H9 (cell line): ENCODE results near the gene MGLL. TPM values are rescaled to one million over a fixed set of nuclear protein-coding genes. Genes with fewer than 3 reads are reported as not detected.

ENCODE experiments used
- DNase-seq: peaks from one replicate; pipeline ENCODE4 v3.0.0-alpha.2; 2017
- H2AFZ ChIP-seq: one replicate; pipeline ENCODE4 v1.6.1; 2013; ENCODE audit warnings: mild to moderate bottlenecking, low read length, control low read depth, moderate library complexity
- H2AK5ac ChIP-seq: 2 replicates; pipeline ENCODE4 v1.6.1; 2013; ENCODE audit warnings: low read length, control low read depth, mixed read lengths; ENCODE audit not compliant: insufficient read length
- H2BK120ac ChIP-seq: one replicate; pipeline ENCODE4 v1.6.1; 2013; ENCODE audit warnings: low read depth, mild to moderate bottlenecking, low read length, control low read depth, inconsistent platforms; ENCODE audit not compliant: poor library complexity, severe bottlenecking
- H2BK12ac ChIP-seq: 2 replicates; pipeline ENCODE4 v1.6.1; 2013; ENCODE audit warnings: low read length, control low read depth, mixed read lengths, low read depth; ENCODE audit not compliant: insufficient read length
- H2BK15ac ChIP-seq: 2 replicates; pipeline ENCODE4 v1.6.1; 2013; ENCODE audit warnings: low read depth, low read length, control low read depth
- H2BK20ac ChIP-seq: one replicate; pipeline ENCODE4 v1.6.1; 2013; ENCODE audit warnings: low read depth, mild to moderate bottlenecking, low read length, control low read depth, inconsistent platforms; ENCODE audit not compliant: poor library complexity, severe bottlenecking
- H2BK5ac ChIP-seq: 2 replicates; pipeline ENCODE4 v1.6.1; 2013; ENCODE audit warnings: low read length, control low read depth, mixed read lengths; ENCODE audit not compliant: insufficient read length
- H3K14ac ChIP-seq: 2 replicates; pipeline ENCODE4 v1.6.1; 2013; ENCODE audit warnings: low read length, control low read depth; ENCODE audit not compliant: insufficient read depth
- H3K18ac ChIP-seq: 2 replicates; pipeline ENCODE4 v1.6.1; 2013; ENCODE audit warnings: low read depth, mild to moderate bottlenecking, mixed read lengths, low read length, control low read depth; ENCODE audit not compliant: insufficient read length
- H3K23ac ChIP-seq: 2 replicates; pipeline ENCODE4 v1.6.1; 2013; ENCODE audit warnings: low read length, control low read depth, mixed read lengths, low read depth; ENCODE audit not compliant: insufficient read length
- H3K23me2 ChIP-seq: 2 replicates; pipeline ENCODE4 v1.6.1; 2013; ENCODE audit warnings: low read depth, mild to moderate bottlenecking, mixed read lengths, low read length, control low read depth; ENCODE audit not compliant: insufficient read length, poor library complexity, severe bottlenecking
- H3K27ac ChIP-seq: 2 replicates; pipeline ENCODE4 v1.5.1; 2013; ENCODE audit warnings: low read length, control low read depth, mixed read lengths, low read depth; ENCODE audit not compliant: insufficient read length
- H3K27me3 ChIP-seq: 2 replicates; pipeline ENCODE4 v1.6.1; 2013; ENCODE audit warnings: low read length, control low read depth, inconsistent platforms; ENCODE audit not compliant: insufficient read depth
- H3K4ac ChIP-seq: 2 replicates; pipeline ENCODE4 v1.6.1; 2013; ENCODE audit warnings: low read depth, mild to moderate bottlenecking, control low read depth, inconsistent platforms, low read length, moderate library complexity
- H3K4me1 ChIP-seq: 2 replicates; pipeline ENCODE4 v1.6.1; 2013; ENCODE audit warnings: low read length, control low read depth, inconsistent platforms; ENCODE audit not compliant: insufficient read depth
- H3K4me2 ChIP-seq: 2 replicates; pipeline ENCODE4 v1.6.1; 2013; ENCODE audit warnings: low read length, control low read depth, mixed read lengths; ENCODE audit not compliant: insufficient read length, insufficient read depth
- H3K56ac ChIP-seq: 2 replicates; pipeline ENCODE4 v1.6.1; 2013; ENCODE audit warnings: low read depth, mild to moderate bottlenecking, mixed read lengths, low read length, control low read depth; ENCODE audit not compliant: insufficient read length
- H3K79me1 ChIP-seq: 2 replicates; pipeline ENCODE4 v1.6.1; 2013; ENCODE audit warnings: low read depth, mild to moderate bottlenecking, moderate library complexity, low read length, control low read depth, inconsistent platforms; ENCODE audit not compliant: insufficient read depth, poor library complexity, severe bottlenecking
- H3K79me2 ChIP-seq: 2 replicates; pipeline ENCODE4 v1.6.1; 2013; ENCODE audit warnings: low read length, control low read depth, inconsistent platforms; ENCODE audit not compliant: insufficient read depth
- H3K9ac ChIP-seq: 2 replicates; pipeline ENCODE4 v1.6.1; 2013; ENCODE audit warnings: low read length, control low read depth, mixed read lengths; ENCODE audit not compliant: insufficient read length; ENCODE audit errors: extremely low read depth
- H3K9me3 ChIP-seq: one replicate; pipeline ENCODE4 v1.6.1; 2013; ENCODE audit warnings: low read depth, low read length, inconsistent platforms; ENCODE audit not compliant: control insufficient read depth
- H3T11ph ChIP-seq: one replicate; pipeline ENCODE4 v1.6.1; 2013; ENCODE audit warnings: mild to moderate bottlenecking, low read length, control low read depth, inconsistent platforms
- H4K20me1 ChIP-seq: one replicate; pipeline ENCODE4 v1.6.1; 2013; ENCODE audit not compliant: control insufficient read depth, insufficient read length, insufficient read depth
- H4K5ac ChIP-seq: 2 replicates; pipeline ENCODE4 v1.6.1; 2013; ENCODE audit warnings: low read depth, mild to moderate bottlenecking, mixed read lengths, low read length, control low read depth; ENCODE audit not compliant: insufficient read length
- H4K8ac ChIP-seq: replicated peaks from 2 replicates; pipeline ENCODE4 v1.6.1; 2013; ENCODE audit warnings: low read length, control low read depth, mixed read lengths, low read depth; ENCODE audit not compliant: insufficient read length
- H4K91ac ChIP-seq: 2 replicates; pipeline ENCODE4 v1.6.1; 2013; ENCODE audit warnings: low read depth, mild to moderate bottlenecking, moderate library complexity, mixed read lengths, low read length, control low read depth; ENCODE audit not compliant: insufficient read length
- H3K27ac Mint-ChIP-seq, 3 experiments: 2 replicates in 2 of 3; 3 replicates in 1 of 3; pipeline ENCODE4 v1.8.0; 2020 to 2021; ENCODE audit warnings: mixed read lengths in 3 of 3, mild to moderate bottlenecking in 1 of 3, moderate library complexity in 1 of 3
- H3K27me3 Mint-ChIP-seq: 2 replicates; pipeline ENCODE4 v1.8.0; 2021; ENCODE audit warnings: low read depth, mild to moderate bottlenecking, moderate library complexity, mixed read lengths
- H3K36me3 Mint-ChIP-seq, 3 experiments: 2 replicates in 2 of 3; 3 replicates in 1 of 3; pipeline ENCODE4 v1.8.0; 2020 to 2021; ENCODE audit warnings: low read depth in 3 of 3, mixed read lengths in 3 of 3; ENCODE audit not compliant: insufficient read depth in 1 of 3
- H3K4me1 Mint-ChIP-seq, 2 experiments: 2 replicates each; pipeline ENCODE4 v1.8.0; 2020; ENCODE audit warnings: mixed read lengths in 2 of 2
- H3K4me3 Mint-ChIP-seq, 2 experiments: 2 replicates in 1 of 2; 3 replicates in 1 of 2; pipeline ENCODE4 v1.8.0; 2020 to 2021; ENCODE audit warnings: mild to moderate bottlenecking in 2 of 2, mixed read lengths in 2 of 2, moderate library complexity in 1 of 2
- H3K9me3 Mint-ChIP-seq, 2 experiments: 2 replicates in 1 of 2; 3 replicates in 1 of 2; pipeline ENCODE4 v1.8.0; 2020; ENCODE audit warnings: mild to moderate bottlenecking in 2 of 2, mixed read lengths in 2 of 2, moderate library complexity in 1 of 2
- WGBS: extraction: QIAGEN DNeasy Blood & Tissue Kit; methylation state at CpG from one replicate; pipeline ENCODE4 v1.1.7; 2013; ENCODE audit warnings: missing lambda C conversion rate, low lambda C conversion rate, mixed read lengths; ENCODE audit not compliant: insufficient read length; ENCODE audit errors: extremely low coverage; 5-methylcytosine and 5-hydroxymethylcytosine counted together
- total RNA-seq: library from RNA; stranded (reverse); gene quantifications from 2 replicates; pipeline ENCODE4 v1.2.1, GENCODE V29; 2021
- TF ChIP-seq, protein P1 (sequence below): fragments of 200-600 bp; sonication (generic); conservative IDR thresholded peaks from 3 replicates; pipeline ENCODE4 v1.8.0; 2021; ENCODE audit warnings: antibody characterized with exemption, mild to moderate bottlenecking

The MGLL gene
- total RNA-seq, 1 experiment from 2014 or later = 0.11 TPM

DNA sequence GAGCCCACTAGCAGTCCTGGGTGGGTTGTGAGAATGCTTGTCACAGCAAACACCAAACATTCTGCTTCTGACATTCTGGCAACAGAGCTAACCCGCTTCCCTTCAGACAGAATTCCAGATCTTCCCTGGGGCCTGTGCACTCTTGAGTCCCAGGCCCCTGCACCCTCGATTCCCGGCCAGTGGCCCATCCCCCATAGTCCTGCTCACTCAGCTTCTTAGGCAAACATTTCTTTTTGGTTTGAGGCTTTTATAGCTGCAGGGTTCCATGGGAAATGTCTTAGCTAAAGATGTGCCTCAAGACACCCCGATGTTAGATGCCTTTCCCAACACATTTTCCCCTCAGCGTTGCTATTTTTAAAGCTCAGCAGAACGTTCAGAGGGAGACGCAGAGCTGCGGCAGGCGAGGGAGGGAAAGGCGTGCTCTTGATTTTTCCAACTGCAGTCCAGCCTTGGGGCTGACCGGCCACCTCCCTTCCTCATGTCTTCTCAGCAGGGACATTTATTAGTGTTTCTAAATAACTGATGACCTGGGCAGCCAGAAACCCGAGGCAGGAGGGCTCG, 114.4 kb downstream of the MGLL start:
- Mint-ChIP-seq H3K4me1 (peaks cover 20 to 26% of the 10 kb centered on the region in 2 experiments), H3K27ac (peak overlapping the region in 1 of 3 experiments; percentile 44; a peak in 1 of 7 replicates), H3K27me3 (peaks cover 9% of the 10 kb centered on the region), H3K36me3 (0 out of 7 replicates have a peak, but pooled peaks cover 0 to 6% (median 2%) of the 10 kb centered on the region in 3 experiments), H3K9me3 (peaks cover 3 to 10% of the 10 kb centered on the region in 2 experiments), H3K4me3 (no peak overlapping the region)
- Histone ChIP-seq H4K91ac (no peak overlapping the region), H2BK5ac (no peak overlapping the region), H3K79me1 (no peaks in the 10 kb centered on the region), H3K27ac (no peak overlapping the region), H3K23ac (no peak overlapping the region), H2BK15ac (no peak overlapping the region), H3K4ac (no peak overlapping the region), H2AK5ac (no peak overlapping the region), H3K18ac (no peak overlapping the region), H2BK120ac (no peak overlapping the region), H3T11ph (no peak overlapping the region), H3K14ac (no peak overlapping the region; the same call in 1 of the 2 replicates), H4K8ac (no peak overlapping the region), H2BK12ac (no peak overlapping the region), H3K9me3 (no peaks in the 10 kb centered on the region), H3K4me1 (no peaks in the 10 kb centered on the region), H4K20me1 (no peaks in the 10 kb centered on the region), H2AFZ (no peak overlapping the region), H2BK20ac (no peak overlapping the region), H3K27me3 (no peaks in the 10 kb centered on the region), H3K56ac (no peak overlapping the region), H3K23me2 (no peaks in the 10 kb centered on the region), H3K4me2 (no peak overlapping the region), H4K5ac (no peak overlapping the region), H3K79me2 (no peaks in the 10 kb centered on the region), H3K9ac (no peak overlapping the region)
- peak; percentile 19 for DNase-seq
- TF ChIP-seq, protein P1, sequence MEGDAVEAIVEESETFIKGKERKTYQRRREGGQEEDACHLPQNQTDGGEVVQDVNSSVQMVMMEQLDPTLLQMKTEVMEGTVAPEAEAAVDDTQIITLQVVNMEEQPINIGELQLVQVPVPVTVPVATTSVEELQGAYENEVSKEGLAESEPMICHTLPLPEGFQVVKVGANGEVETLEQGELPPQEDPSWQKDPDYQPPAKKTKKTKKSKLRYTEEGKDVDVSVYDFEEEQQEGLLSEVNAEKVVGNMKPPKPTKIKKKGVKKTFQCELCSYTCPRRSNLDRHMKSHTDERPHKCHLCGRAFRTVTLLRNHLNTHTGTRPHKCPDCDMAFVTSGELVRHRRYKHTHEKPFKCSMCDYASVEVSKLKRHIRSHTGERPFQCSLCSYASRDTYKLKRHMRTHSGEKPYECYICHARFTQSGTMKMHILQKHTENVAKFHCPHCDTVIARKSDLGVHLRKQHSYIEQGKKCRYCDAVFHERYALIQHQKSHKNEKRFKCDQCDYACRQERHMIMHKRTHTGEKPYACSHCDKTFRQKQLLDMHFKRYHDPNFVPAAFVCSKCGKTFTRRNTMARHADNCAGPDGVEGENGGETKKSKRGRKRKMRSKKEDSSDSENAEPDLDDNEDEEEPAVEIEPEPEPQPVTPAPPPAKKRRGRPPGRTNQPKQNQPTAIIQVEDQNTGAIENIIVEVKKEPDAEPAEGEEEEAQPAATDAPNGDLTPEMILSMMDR = no peak
- WGBS = no CpG with 5 or more reads among the region's 13 CpGs
